ENCODE data around the gene IL1A. TPM values are rescaled to one million over a fixed set of nuclear protein-coding genes. Genes with fewer than 3 reads are reported as not detected.

The IL1A gene
- total RNA-seq, 2 donors from 2014 or later = 0.73 to 1.0 TPM

- Histone ChIP-seq H3K27ac (ENCODE audit: low read depth, low read length) (no peak overlapping the region), H3K9me3 (ENCODE audit: control insufficient read depth, low read length) (no peaks in the 10 kb centered on the region), H3K27me3 (ENCODE audit: control insufficient read depth, insufficient read depth, low read length, poor library complexity, severe bottlenecking) (no peaks in the 10 kb centered on the region), H3K4me3 (ENCODE audit: low read length) (no peak overlapping the region), H3K4me1 (ENCODE audit: control insufficient read depth, insufficient read depth, low read length) (no peaks in the 10 kb centered on the region), H3K9ac (ENCODE audit: extremely low read depth, low read length, poor library complexity, severe bottlenecking) (no peak overlapping the region), H3K36me3 (ENCODE audit: control insufficient read depth, insufficient read depth, low read length) (peaks cover 74% of the 10 kb centered on the region)
- H3K36me3 Mint-ChIP-seq (ENCODE audit: low read depth) = peaks cover 37% of the 10 kb centered on the region
- no peaks in the 10 kb centered on the region for H3K27me3 Mint-ChIP-seq (ENCODE audit: insufficient read depth)
- DNase-seq = no peak
- H3K4me3 Mint-ChIP-seq = no peak overlapping the region
- no peak overlapping the region for H3K27ac Mint-ChIP-seq
- TF ChIP-seq CTCF (conservative IDR thresholded peaks at IDR 0.05) = no peak
- peaks cover 8% of the 10 kb centered on the region for H3K4me1 Mint-ChIP-seq
- H3K9me3 Mint-ChIP-seq = no peaks in the 10 kb centered on the region
Observed at GRCh38 chr2:112750560-112750843, 33.8 kb downstream of the IL1A start.

- peak; percentile 93 for DNase-seq
- Mint-ChIP-seq H3K9me3 (no peaks in the 10 kb centered on the region), H3K4me3 (no peak overlapping the region), H3K4me1 (peaks cover 8% of the 10 kb centered on the region), H3K27ac (no peak overlapping the region), H3K36me3 (ENCODE audit: low read depth) (peaks cover 34% of the 10 kb centered on the region), H3K27me3 (ENCODE audit: insufficient read depth) (no peaks in the 10 kb centered on the region)
- Histone ChIP-seq H3K4me3 (ENCODE audit: low read length) (no peak overlapping the region), H3K9ac (ENCODE audit: extremely low read depth, low read length, poor library complexity, severe bottlenecking) (no peak overlapping the region), H3K9me3 (ENCODE audit: control insufficient read depth, low read length) (no peaks in the 10 kb centered on the region), H3K4me1 (ENCODE audit: control insufficient read depth, insufficient read depth, low read length) (no peaks in the 10 kb centered on the region), H3K27ac (ENCODE audit: low read depth, low read length) (no peak overlapping the region), H3K36me3 (ENCODE audit: control insufficient read depth, insufficient read depth, low read length) (peaks cover 71% of the 10 kb centered on the region), H3K27me3 (ENCODE audit: control insufficient read depth, insufficient read depth, low read length, poor library complexity, severe bottlenecking) (no peaks in the 10 kb centered on the region)
- peak; percentile 97 for TF ChIP-seq CTCF (conservative IDR thresholded peaks at IDR 0.05)
- 80 to 83% methylated on average over 8 to 9 of the region's 9 CpGs for WGBS, 2 experiments (ENCODE audit: insufficient coverage in 1 of 2, insufficient read length in 1 of 2)
Observed at GRCh38 chr2:112749755-112750559, 34.3 kb downstream of the IL1A start.

GRCh38 chr2:112740527-112740926 lies 43.8 kb downstream of the IL1A start:
- no peak overlapping the region for H3K9ac ChIP-seq (ENCODE audit: extremely low read depth, low read length, poor library complexity, severe bottlenecking)
- H3K27ac ChIP-seq (ENCODE audit: low read depth, low read length) = no peak overlapping the region
- WGBS, 2 experiments (ENCODE audit: insufficient coverage in 1 of 2, insufficient read length in 1 of 2) = 94% methylated on average over 6 to 7 of the region's 7 CpGs
- TF ChIP-seq CTCF (conservative IDR thresholded peaks at IDR 0.05) = no peak
- Mint-ChIP-seq H3K36me3 (ENCODE audit: low read depth) (peaks cover 52% of the 10 kb centered on the region), H3K27ac (no peak overlapping the region), H3K4me3 (no peak overlapping the region), H3K9me3 (no peaks in the 10 kb centered on the region), H3K4me1 (no peaks in the 10 kb centered on the region), H3K27me3 (ENCODE audit: insufficient read depth) (no peaks in the 10 kb centered on the region)
- no peak overlapping the region for H3K4me3 ChIP-seq (ENCODE audit: low read length)
- no peaks in the 10 kb centered on the region for H3K4me1 ChIP-seq (ENCODE audit: control insufficient read depth, insufficient read depth, low read length)
- H3K9me3 ChIP-seq (ENCODE audit: control insufficient read depth, low read length) = no peaks in the 10 kb centered on the region
- DNase-seq = no peak
- peaks cover 74% of the 10 kb centered on the region for H3K36me3 ChIP-seq (ENCODE audit: control insufficient read depth, insufficient read depth, low read length)
- H3K27me3 ChIP-seq (ENCODE audit: control insufficient read depth, insufficient read depth, low read length, poor library complexity, severe bottlenecking) = no peaks in the 10 kb centered on the region

All from endodermal cell (in vitro differentiated cells).